Esophagus muscularis mucosa (tissue), 3 donors: ENCODE measurements around the gene IMMP1L.

Experiments
- CTCF ChIP-seq, 3 experiments: fragments of 200-600 bp in 2 of 3; fragments of 450-650 bp in 1 of 3; sonication (generic) in 2 of 3; IDR thresholded peaks; one replicate each; pipeline ENCODE4 v1.5.1; 2017 to 2019; ENCODE audit warnings: antibody characterized with exemption in 3 of 3, mild to moderate bottlenecking in 2 of 3, moderate library complexity in 1 of 3
- POLR2A ChIP-seq: fragments of 450-650 bp; IDR thresholded peaks from one replicate; pipeline ENCODE4 v1.6.1; 2017; ENCODE audit warnings: antibody characterized with exemption, moderate library complexity, mild to moderate bottlenecking, low read depth
- POLR2AphosphoS5 ChIP-seq, 2 donors: sonication (generic); formaldehyde crosslinking; IDR thresholded peaks; one replicate each; pipeline ENCODE4 v1.6.1; 2017; ENCODE audit warnings: antibody characterized with exemption in 2 of 2

- TF ChIP-seq CTCF (IDR thresholded peaks at IDR 0.05), result no peak
- TF ChIP-seq POLR2A, result no peak
- TF ChIP-seq POLR2AphosphoS5 (IDR thresholded peaks at IDR 0.05), result no peak
Measured at GRCh38 chr11:31500560-31500959, 8.9 kb downstream of the IMMP1L start.
